Measurements from ENCODE around the gene LRRC45.

DNA sequence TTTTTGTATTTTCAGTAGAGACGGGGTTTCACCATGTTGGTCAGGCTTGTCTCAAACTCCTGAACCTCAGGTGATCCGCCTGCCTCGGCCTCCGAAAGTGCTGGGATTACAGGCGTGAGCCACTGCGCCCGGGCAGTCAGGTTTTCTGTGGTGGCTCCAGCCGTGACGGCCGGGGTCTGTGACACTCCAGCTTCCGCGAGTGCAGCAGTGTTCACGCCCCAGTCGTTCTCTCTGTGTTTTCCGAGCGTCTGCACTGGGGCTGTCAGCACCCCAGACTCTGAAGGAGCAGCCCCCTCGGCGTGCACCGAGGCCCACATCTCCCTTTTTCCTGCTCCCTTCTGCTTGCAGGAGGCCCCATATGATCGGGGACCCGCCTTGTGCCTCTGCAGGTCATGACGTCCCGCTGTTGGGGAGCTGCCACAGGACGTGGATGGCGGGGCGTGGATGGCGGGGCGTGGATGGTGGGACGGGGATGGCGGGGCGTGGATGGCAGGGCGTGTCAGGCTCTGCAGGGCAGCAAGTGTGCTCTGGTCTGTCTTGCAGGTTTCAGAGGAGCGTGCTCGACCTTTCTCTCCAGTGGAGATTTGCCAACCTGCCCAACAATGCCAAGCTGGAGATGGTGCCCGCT is 40.0 kb upstream of the LRRC45 start:
- TF ChIP-seq, protein P1, sequence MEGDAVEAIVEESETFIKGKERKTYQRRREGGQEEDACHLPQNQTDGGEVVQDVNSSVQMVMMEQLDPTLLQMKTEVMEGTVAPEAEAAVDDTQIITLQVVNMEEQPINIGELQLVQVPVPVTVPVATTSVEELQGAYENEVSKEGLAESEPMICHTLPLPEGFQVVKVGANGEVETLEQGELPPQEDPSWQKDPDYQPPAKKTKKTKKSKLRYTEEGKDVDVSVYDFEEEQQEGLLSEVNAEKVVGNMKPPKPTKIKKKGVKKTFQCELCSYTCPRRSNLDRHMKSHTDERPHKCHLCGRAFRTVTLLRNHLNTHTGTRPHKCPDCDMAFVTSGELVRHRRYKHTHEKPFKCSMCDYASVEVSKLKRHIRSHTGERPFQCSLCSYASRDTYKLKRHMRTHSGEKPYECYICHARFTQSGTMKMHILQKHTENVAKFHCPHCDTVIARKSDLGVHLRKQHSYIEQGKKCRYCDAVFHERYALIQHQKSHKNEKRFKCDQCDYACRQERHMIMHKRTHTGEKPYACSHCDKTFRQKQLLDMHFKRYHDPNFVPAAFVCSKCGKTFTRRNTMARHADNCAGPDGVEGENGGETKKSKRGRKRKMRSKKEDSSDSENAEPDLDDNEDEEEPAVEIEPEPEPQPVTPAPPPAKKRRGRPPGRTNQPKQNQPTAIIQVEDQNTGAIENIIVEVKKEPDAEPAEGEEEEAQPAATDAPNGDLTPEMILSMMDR (IDR thresholded peaks at IDR 0.05): no peak
- TF ChIP-seq POLR2A (IDR thresholded peaks at IDR 0.05): no peak

Measured in uterus (tissue), 2 donors.